SK-N-SH (cell line): ENCODE results near the gene TSHZ3. TPM values are rescaled to one million over a fixed set of nuclear protein-coding genes. Genes with fewer than 3 reads are reported as not detected.

Experiments
- CTCF ChIA-PET: fragments of 300-600, 350-600 bp; formaldehyde crosslinking; extraction: SDS; loops from one replicate; lab custom pipeline; 2021; lab: Yijun Ruan, JAX
- POLR2A ChIA-PET: fragments of 350-600 bp; sonication (Branson Sonifier 250); formaldehyde crosslinking; extraction: SDS; loops from one replicate; lab custom pipeline; 2020; ENCODE audit warnings: antibody characterized with exemption, inconsistent platforms; lab: Yijun Ruan, JAX
- DNase-seq: peaks from one replicate; pipeline ENCODE4 v3.0.0; 2012
- H2AFZ ChIP-seq: fragments of 200-600 bp; sonication (generic); 2 replicates; pipeline ENCODE4 v1.8.1; 2016; ENCODE audit warnings: antibody characterized with exemption, mild to moderate bottlenecking, low read depth
- H3F3A ChIP-seq: fragments of 200-600 bp; sonication (generic); replicated peaks from 2 replicates; pipeline ENCODE3; 2016; ENCODE audit warnings: antibody characterized with exemption, mild to moderate bottlenecking; ENCODE audit not compliant: insufficient read depth
- H3K27ac ChIP-seq, 2 experiments: fragments of 200-500 bp in 1 of 2; fragments of 200-600 bp in 1 of 2; sonication (Bioruptor generic) in 1 of 2; sonication (generic), shearing (Covaris generic) in 1 of 2; 2 replicates each; pipeline versions ENCODE4 v1.5.1 to v1.6.1; 2014 to 2016; ENCODE audit warnings: low read depth in 2 of 2, inconsistent platforms in 1 of 2, low read length in 1 of 2, mild to moderate bottlenecking in 1 of 2, mixed read lengths in 1 of 2
- H3K27me3 ChIP-seq: fragments of 200-600 bp; sonication (generic), shearing (Covaris generic); 2 replicates; pipeline ENCODE4 v1.6.1; 2016; ENCODE audit warnings: mixed run types; ENCODE audit not compliant: insufficient read depth
- H3K36me3 ChIP-seq, 2 experiments: fragments of 200-500 bp in 1 of 2; fragments of 200-600 bp in 1 of 2; sonication (Bioruptor generic) in 1 of 2; sonication (generic) in 1 of 2; replicated peaks in 1 of 2; 2 replicates each; pipeline versions ENCODE3 to v1.5.1; 2014 to 2016; ENCODE audit warnings: low read length in 1 of 2, mild to moderate bottlenecking in 1 of 2; ENCODE audit not compliant: insufficient read depth in 2 of 2, control insufficient read depth in 1 of 2
- H3K4me1 ChIP-seq, 2 experiments: fragments of 200-500 bp in 1 of 2; fragments of 200-600 bp in 1 of 2; sonication (Bioruptor generic) in 1 of 2; sonication (generic), shearing (Covaris generic) in 1 of 2; 2 replicates each; pipeline versions ENCODE4 v1.5.1 to v1.6.1; 2014 to 2016; ENCODE audit warnings: low read depth in 1 of 2, low read length in 1 of 2, mixed run types in 1 of 2; ENCODE audit not compliant: insufficient read depth in 2 of 2, control insufficient read depth in 1 of 2
- H3K4me2 ChIP-seq: fragments of 200-600 bp; sonication (generic), shearing (Covaris generic); 2 replicates; pipeline ENCODE4 v1.6.1; 2017; ENCODE audit warnings: mixed run types
- H3K4me3 ChIP-seq, 2 experiments: fragments of 200-500 bp in 1 of 2; fragments of 200-600 bp in 1 of 2; sonication (Bioruptor generic) in 1 of 2; sonication (generic), shearing (Covaris generic) in 1 of 2; 2 replicates each; pipeline versions ENCODE4 v1.5.1 to v1.8.1; 2014 to 2016; ENCODE audit warnings: low read depth in 2 of 2, inconsistent platforms in 1 of 2, low read length in 1 of 2, mild to moderate bottlenecking in 1 of 2, mixed read lengths in 1 of 2, moderate library complexity in 1 of 2
- H3K79me2 ChIP-seq: fragments of 200-600 bp; sonication (generic); 2 replicates; pipeline ENCODE4 v1.8.1; 2017; ENCODE audit warnings: mild to moderate bottlenecking; ENCODE audit not compliant: insufficient read depth
- H3K9ac ChIP-seq: fragments of 200-600 bp; sonication (generic); 2 replicates; pipeline ENCODE4 v1.6.1; 2017; ENCODE audit warnings: mixed run types
- H3K9me2 ChIP-seq: fragments of 200-600 bp; sonication (generic); 2 replicates; pipeline ENCODE4 v1.6.1; 2017; ENCODE audit warnings: mixed run types
- H3K9me3 ChIP-seq: fragments of 200-600 bp; sonication (generic); 2 replicates; pipeline ENCODE4 v1.6.1; 2017; ENCODE audit warnings: mixed run types, mild to moderate bottlenecking, moderate library complexity
- H4K20me1 ChIP-seq: fragments of 200-600 bp; sonication (generic); 2 replicates; pipeline ENCODE4 v1.6.1; 2017; ENCODE audit warnings: mild to moderate bottlenecking, mixed run types; ENCODE audit not compliant: insufficient read depth
- ELF1 ChIP-seq: IDR thresholded peaks from 2 replicates; pipeline ENCODE4 v1.4.0; 2012
- EP300 ChIP-seq, 2 experiments: IDR thresholded peaks; 2 replicates each; pipeline versions ENCODE4 v1.4.0 to v1.6.1; 2012; ENCODE audit warnings: borderline replicate concordance in 1 of 2, low read depth in 1 of 2, low read length in 1 of 2
- FOXJ3 ChIP-seq: sonication (generic); formaldehyde crosslinking; IDR thresholded peaks from 2 replicates; pipeline ENCODE4 v1.5.1; 2020; ENCODE audit warnings: mild to moderate bottlenecking, missing genetic modification reagents
- GABPA ChIP-seq: IDR thresholded peaks from 2 replicates; pipeline ENCODE4 v1.4.0; 2012; ENCODE audit warnings: low read depth, mild to moderate bottlenecking
- JUND ChIP-seq: IDR thresholded peaks from 2 replicates; pipeline ENCODE4 v1.4.0; 2012
- NRF1 ChIP-seq: IDR thresholded peaks from 2 replicates; pipeline ENCODE4 v1.6.1; 2012; ENCODE audit warnings: low read depth, mild to moderate bottlenecking, low read length
- POLR2AphosphoS5 ChIP-seq: IDR thresholded peaks from 2 replicates; pipeline ENCODE4 v1.6.1; 2012; ENCODE audit warnings: low read depth, low read length
- RCOR1 ChIP-seq: fragments of 150-350 bp; IDR thresholded peaks from 2 replicates; pipeline ENCODE4 v1.6.1; 2017; ENCODE audit warnings: antibody characterized with exemption, low read length
- RFX5 ChIP-seq: IDR thresholded peaks from 2 replicates; pipeline ENCODE4 v1.6.1; 2012; ENCODE audit warnings: mild to moderate bottlenecking, improper control_type of control experiment, low read length
- RXRA ChIP-seq: IDR thresholded peaks from 2 replicates; pipeline ENCODE4 v1.4.0; 2012; ENCODE audit warnings: low read depth, mild to moderate bottlenecking, borderline replicate concordance
- SIN3A ChIP-seq: IDR thresholded peaks from 2 replicates; pipeline ENCODE4 v1.6.1; 2012; ENCODE audit warnings: low read depth, mild to moderate bottlenecking, low read length, moderate library complexity, borderline replicate concordance
- TAF1 ChIP-seq: IDR thresholded peaks from 2 replicates; pipeline ENCODE4 v1.6.1; 2012; ENCODE audit warnings: low read depth, mild to moderate bottlenecking, low read length, moderate library complexity, borderline replicate concordance
- WGBS: methylation state at CpG from one replicate; pipeline ENCODE4 v1.1.6; 2017; ENCODE audit warnings: low lambda C conversion rate; 5-methylcytosine and 5-hydroxymethylcytosine counted together
- polyA plus RNA-seq, 3 experiments: library from polyadenylated mRNA; depleted of rRNA; stranded (reverse); fragments of >200 nt; gene quantifications; 2 replicates each; pipeline ENCODE4 v1.2.3, GENCODE V29; 2012
- TF ChIP-seq, protein P1 (sequence below): IDR thresholded peaks from 2 replicates; pipeline ENCODE4; 2012
- TF ChIP-seq, protein P2 (sequence below): IDR thresholded peaks from 2 replicates; pipeline ENCODE4 v1.4.0; 2012; ENCODE audit warnings: low read depth, borderline replicate concordance
- TF ChIP-seq, protein P3 (sequence below): fragments of 150-350 bp; IDR thresholded peaks from 2 replicates; pipeline ENCODE4 v1.6.1; 2017; ENCODE audit warnings: antibody characterized with exemption, low read length, low read depth, borderline replicate concordance
- TF ChIP-seq, protein P4 (sequence below): IDR thresholded peaks from 2 replicates; pipeline ENCODE4 v1.4.0; 2012; ENCODE audit warnings: low read depth
- TF ChIP-seq, protein P5 (sequence below): IDR thresholded peaks from 2 replicates; pipeline ENCODE4 v1.6.1; 2012; ENCODE audit warnings: mild to moderate bottlenecking, low read depth, low read length, moderate library complexity

The TSHZ3 gene
- polyA plus RNA-seq, 1 of the 3 experiments (the other 2 are of a cell fraction), result 3.3 TPM

DNA sequence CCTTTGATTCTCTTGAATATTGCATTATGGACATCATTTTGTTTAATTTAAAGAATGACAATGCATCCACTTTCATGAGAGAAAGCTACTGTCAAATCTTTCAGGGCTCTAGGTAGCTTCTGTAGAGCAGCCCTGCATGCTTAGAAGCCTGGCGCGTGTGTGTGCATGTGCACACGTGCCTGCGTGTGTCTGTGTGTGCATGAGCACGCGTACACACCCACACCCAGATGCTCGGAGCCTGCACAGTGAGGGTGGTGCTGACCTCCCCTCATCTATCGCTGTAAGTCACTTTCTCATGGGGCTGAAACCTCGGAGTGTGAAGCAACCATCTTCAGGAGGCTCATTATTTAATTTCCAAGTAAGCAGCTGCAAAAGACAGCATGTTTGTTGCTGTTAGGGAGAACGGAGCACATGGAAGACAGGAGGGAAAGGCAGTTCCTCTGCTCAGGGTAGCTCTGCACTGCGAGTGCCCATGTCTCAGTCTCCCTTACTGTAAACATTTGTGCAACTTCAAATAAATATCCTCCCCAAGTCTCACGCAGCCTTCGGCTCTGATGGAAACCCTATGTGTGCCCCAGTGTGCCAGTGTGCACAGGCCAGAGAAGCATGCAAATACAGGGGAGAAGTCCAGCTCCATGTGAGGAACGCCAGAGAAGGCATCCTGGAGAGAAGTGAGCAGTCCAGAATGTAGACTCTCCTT is 22.8 kb downstream of the TSHZ3 start:
- H3K79me2 ChIP-seq, result peaks cover 85% of the 10 kb centered on the region
- ChIA-PET CTCF (interaction anchor here (1.1 to 1.9 kb wide), 2 partner anchors 11 to 898 kb away, joined by 3 to 8 read pairs; no protein-coding TSS in a partner anchor), POLR2A (no interaction called here)
- H3K27me3 ChIP-seq, result no peaks in the 10 kb centered on the region
- no peak for DNase-seq
- H3K4me1 ChIP-seq, result peaks cover 12 to 31% of the 10 kb centered on the region in 2 experiments; a peak in 3 of 4 replicates
- no peaks in the 10 kb centered on the region for H3K36me3 ChIP-seq
- no peaks in the 10 kb centered on the region for H3K9me2 ChIP-seq
- 73% methylated on average over 13 of the region's 14 CpGs for WGBS
- H2AFZ ChIP-seq, result no peak overlapping the region
- H3K9ac ChIP-seq, result no peak overlapping the region
- H3K9me3 ChIP-seq, result no peaks in the 10 kb centered on the region
- TF ChIP-seq, protein P1, sequence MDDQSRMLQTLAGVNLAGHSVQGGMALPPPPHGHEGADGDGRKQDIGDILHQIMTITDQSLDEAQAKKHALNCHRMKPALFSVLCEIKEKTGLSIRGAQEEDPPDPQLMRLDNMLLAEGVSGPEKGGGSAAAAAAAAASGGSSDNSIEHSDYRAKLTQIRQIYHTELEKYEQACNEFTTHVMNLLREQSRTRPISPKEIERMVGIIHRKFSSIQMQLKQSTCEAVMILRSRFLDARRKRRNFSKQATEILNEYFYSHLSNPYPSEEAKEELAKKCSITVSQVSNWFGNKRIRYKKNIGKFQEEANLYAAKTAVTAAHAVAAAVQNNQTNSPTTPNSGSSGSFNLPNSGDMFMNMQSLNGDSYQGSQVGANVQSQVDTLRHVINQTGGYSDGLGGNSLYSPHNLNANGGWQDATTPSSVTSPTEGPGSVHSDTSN, result no peak
- TF ChIP-seq JUND, result no peak
- no peak for TF ChIP-seq RFX5
- no peak for TF ChIP-seq FOXJ3 (CRISPR knock-in tag)
- TF ChIP-seq, protein P2, sequence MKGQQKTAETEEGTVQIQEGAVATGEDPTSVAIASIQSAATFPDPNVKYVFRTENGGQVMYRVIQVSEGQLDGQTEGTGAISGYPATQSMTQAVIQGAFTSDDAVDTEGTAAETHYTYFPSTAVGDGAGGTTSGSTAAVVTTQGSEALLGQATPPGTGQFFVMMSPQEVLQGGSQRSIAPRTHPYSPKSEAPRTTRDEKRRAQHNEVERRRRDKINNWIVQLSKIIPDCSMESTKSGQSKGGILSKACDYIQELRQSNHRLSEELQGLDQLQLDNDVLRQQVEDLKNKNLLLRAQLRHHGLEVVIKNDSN, result no peak
- no peak for TF ChIP-seq RXRA
- no peak for TF ChIP-seq POLR2AphosphoS5
- no peak for TF ChIP-seq ELF1
- TF ChIP-seq, protein P3, sequence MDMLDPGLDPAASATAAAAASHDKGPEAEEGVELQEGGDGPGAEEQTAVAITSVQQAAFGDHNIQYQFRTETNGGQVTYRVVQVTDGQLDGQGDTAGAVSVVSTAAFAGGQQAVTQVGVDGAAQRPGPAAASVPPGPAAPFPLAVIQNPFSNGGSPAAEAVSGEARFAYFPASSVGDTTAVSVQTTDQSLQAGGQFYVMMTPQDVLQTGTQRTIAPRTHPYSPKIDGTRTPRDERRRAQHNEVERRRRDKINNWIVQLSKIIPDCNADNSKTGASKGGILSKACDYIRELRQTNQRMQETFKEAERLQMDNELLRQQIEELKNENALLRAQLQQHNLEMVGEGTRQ, result no peak
- no peak for TF ChIP-seq RCOR1
- TF ChIP-seq GABPA, result no peak
- H4K20me1 ChIP-seq, result no peaks in the 10 kb centered on the region; the same call in 1 of the 2 replicates
- H3K27ac ChIP-seq, result no peak overlapping the region
- H3K4me2 ChIP-seq, result no peak overlapping the region
- no peaks in the 10 kb centered on the region for H3F3A ChIP-seq
- no peak overlapping the region for H3K4me3 ChIP-seq

DNA sequence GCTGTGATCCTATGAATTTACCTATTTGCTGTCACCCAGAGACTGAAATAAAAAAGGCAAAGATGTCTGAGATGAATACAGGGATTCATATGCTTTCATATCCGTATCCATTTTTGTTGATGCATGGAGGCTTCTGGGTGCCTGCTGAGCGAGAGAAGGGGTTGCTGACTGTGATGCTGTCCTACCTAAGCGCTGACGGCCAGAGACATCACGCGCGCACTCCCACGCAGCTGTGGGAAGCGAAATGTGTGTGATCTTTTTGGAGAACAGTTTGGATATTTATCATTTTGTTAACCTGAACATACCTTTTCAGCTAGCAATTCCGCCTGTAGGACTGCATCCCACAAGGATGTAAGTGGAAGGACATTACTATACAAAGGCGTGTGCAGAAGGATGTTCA is 23.9 kb downstream of the TSHZ3 start:
- CTCF ChIA-PET, result interaction anchor here (1.9 kb wide), 1 partner anchor 10 kb away, joined by 8 read pairs; no protein-coding TSS in a partner anchor
- 82% methylated on average over 11 of the region's 11 CpGs for WGBS
- Histone ChIP-seq H2AFZ (no peak overlapping the region), H3K36me3 (no peaks in the 10 kb centered on the region), H3K9me3 (no peaks in the 10 kb centered on the region), H3K27ac (no peak overlapping the region), H3K4me1 (peaks cover 11 to 26% of the 10 kb centered on the region in 2 experiments; a peak in 3 of 4 replicates), H3K4me2 (no peak overlapping the region), H3K27me3 (no peaks in the 10 kb centered on the region), H3K9ac (no peak overlapping the region), H3K9me2 (no peaks in the 10 kb centered on the region), H3F3A (no peaks in the 10 kb centered on the region), H3K4me3 (no peak overlapping the region), H4K20me1 (peaks cover 3% of the 10 kb centered on the region; the same call in 1 of the 2 replicates), H3K79me2 (peaks cover 79% of the 10 kb centered on the region)
- DNase-seq, result no peak
- POLR2A ChIA-PET, result no interaction called here
- TF ChIP-seq TAF1, result no peak
- TF ChIP-seq, protein P2, result no peak
- TF ChIP-seq SIN3A, result no peak
- TF ChIP-seq, protein P4, sequence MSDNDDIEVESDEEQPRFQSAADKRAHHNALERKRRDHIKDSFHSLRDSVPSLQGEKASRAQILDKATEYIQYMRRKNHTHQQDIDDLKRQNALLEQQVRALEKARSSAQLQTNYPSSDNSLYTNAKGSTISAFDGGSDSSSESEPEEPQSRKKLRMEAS, result no peak
- TF ChIP-seq ELF1, result no peak
- no peak for TF ChIP-seq JUND
- TF ChIP-seq, protein P5, sequence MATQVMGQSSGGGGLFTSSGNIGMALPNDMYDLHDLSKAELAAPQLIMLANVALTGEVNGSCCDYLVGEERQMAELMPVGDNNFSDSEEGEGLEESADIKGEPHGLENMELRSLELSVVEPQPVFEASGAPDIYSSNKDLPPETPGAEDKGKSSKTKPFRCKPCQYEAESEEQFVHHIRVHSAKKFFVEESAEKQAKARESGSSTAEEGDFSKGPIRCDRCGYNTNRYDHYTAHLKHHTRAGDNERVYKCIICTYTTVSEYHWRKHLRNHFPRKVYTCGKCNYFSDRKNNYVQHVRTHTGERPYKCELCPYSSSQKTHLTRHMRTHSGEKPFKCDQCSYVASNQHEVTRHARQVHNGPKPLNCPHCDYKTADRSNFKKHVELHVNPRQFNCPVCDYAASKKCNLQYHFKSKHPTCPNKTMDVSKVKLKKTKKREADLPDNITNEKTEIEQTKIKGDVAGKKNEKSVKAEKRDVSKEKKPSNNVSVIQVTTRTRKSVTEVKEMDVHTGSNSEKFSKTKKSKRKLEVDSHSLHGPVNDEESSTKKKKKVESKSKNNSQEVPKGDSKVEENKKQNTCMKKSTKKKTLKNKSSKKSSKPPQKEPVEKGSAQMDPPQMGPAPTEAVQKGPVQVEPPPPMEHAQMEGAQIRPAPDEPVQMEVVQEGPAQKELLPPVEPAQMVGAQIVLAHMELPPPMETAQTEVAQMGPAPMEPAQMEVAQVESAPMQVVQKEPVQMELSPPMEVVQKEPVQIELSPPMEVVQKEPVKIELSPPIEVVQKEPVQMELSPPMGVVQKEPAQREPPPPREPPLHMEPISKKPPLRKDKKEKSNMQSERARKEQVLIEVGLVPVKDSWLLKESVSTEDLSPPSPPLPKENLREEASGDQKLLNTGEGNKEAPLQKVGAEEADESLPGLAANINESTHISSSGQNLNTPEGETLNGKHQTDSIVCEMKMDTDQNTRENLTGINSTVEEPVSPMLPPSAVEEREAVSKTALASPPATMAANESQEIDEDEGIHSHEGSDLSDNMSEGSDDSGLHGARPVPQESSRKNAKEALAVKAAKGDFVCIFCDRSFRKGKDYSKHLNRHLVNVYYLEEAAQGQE, result no peak
- TF ChIP-seq EP300 (IDR thresholded peaks at IDR 0.05; ENCODE audit: borderline replicate concordance in 1 of 2, low read depth in 1 of 2, low read length in 1 of 2), result no peak
- TF ChIP-seq, protein P1, result no peak
- TF ChIP-seq RCOR1, result no peak
- TF ChIP-seq NRF1, result no peak
